ENCODE data around the gene DDO. TPM values are rescaled to one million over a fixed set of nuclear protein-coding genes. Genes with fewer than 3 reads are reported as not detected.

The DDO gene
- polyA plus RNA-seq, 1 donor from 2014 or later: not detected

DNA sequence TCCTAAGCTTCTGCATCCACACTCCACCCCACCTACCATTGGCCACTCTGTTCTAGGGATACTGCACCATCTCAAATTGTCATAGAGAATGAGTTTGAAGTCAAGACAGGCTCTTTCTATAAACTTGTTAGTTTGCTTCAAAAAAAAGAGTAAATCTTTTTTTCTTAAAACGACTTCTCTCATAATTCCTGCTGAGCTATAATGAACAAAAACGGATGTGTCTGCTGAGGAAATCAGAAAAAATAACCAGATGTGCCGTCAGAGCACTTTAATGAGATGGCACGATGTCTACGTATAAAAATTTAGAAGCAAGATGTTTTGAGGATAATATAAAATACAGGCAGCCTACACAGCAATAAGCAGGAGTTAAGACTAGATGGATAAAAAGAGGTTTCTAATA is 24.0 kb upstream of the DDO start:
- H3K9ac ChIP-seq (ENCODE audit: low read length): no peak overlapping the region
- H3K4me2 ChIP-seq (ENCODE audit: low read length): no peak overlapping the region
- H3K4me3 ChIP-seq (ENCODE audit: low read length): no peak overlapping the region
- no peaks in the 10 kb centered on the region for H3K36me3 ChIP-seq (ENCODE audit: insufficient read depth, low read length)
- TF ChIP-seq RAD21 (conservative IDR thresholded peaks at IDR 0.05): no peak
- no peak for TF ChIP-seq POLR2AphosphoS5 (IDR thresholded peaks at IDR 0.05)
- TF ChIP-seq TAF1 (IDR thresholded peaks at IDR 0.05; ENCODE audit: low read depth): no peak
- TF ChIP-seq, protein P1, sequence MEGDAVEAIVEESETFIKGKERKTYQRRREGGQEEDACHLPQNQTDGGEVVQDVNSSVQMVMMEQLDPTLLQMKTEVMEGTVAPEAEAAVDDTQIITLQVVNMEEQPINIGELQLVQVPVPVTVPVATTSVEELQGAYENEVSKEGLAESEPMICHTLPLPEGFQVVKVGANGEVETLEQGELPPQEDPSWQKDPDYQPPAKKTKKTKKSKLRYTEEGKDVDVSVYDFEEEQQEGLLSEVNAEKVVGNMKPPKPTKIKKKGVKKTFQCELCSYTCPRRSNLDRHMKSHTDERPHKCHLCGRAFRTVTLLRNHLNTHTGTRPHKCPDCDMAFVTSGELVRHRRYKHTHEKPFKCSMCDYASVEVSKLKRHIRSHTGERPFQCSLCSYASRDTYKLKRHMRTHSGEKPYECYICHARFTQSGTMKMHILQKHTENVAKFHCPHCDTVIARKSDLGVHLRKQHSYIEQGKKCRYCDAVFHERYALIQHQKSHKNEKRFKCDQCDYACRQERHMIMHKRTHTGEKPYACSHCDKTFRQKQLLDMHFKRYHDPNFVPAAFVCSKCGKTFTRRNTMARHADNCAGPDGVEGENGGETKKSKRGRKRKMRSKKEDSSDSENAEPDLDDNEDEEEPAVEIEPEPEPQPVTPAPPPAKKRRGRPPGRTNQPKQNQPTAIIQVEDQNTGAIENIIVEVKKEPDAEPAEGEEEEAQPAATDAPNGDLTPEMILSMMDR (IDR thresholded peaks at IDR 0.05; ENCODE audit: poor library complexity, severe bottlenecking): no peak
- no peaks in the 10 kb centered on the region for H4K20me1 ChIP-seq (ENCODE audit: insufficient read depth)
- no peaks in the 10 kb centered on the region for H3K27me3 ChIP-seq (ENCODE audit: insufficient read depth, low read depth, low read length)
- H2AFZ ChIP-seq (ENCODE audit: low read depth, low read length): no peak overlapping the region
- H3K9me3 ChIP-seq (ENCODE audit: low read length): no peaks in the 10 kb centered on the region
- H3K79me2 ChIP-seq (replicated peaks; ENCODE audit: insufficient read depth, low read length): no peaks in the 10 kb centered on the region
- H3K27ac ChIP-seq (ENCODE audit: low read length): no peak overlapping the region
- H3F3A ChIP-seq (ENCODE audit: insufficient read depth, low read length, poor library complexity, severe bottlenecking): no peaks in the 10 kb centered on the region
- no peaks in the 10 kb centered on the region for H3K9me2 ChIP-seq (ENCODE audit: insufficient read depth, low read length)

DNA sequence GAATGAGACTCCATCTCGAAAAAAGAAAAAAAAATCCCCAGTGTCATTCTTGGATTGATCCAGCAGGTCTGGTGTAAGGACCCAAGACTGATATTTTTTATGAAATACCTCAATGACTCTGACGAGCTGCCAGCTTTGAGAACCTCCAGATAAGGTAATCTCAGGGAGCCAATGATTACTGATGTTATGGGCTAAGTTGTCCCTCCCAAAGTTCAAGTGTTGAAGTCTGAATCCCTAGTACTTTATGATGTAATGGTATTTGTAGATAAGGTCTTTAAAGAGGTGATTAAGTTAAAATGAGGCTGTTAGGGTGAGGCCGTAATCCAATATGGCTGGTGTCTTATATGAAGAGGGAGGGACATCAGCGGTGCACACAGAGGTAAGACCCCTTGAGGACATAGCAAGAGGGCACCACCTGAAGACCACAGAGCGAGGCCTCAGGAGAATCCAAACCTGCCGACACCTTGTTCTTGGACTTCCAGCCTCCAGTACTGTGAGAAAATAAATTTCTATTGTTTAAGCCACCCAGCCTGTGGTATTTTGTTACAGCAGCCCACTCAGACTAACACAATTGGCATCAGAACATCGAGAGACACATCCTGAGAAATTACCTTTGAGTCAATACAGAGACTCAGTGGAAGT is 19.7 kb upstream of the DDO start:
- Histone ChIP-seq H3K79me2 (replicated peaks; ENCODE audit: insufficient read depth, low read length) (no peaks in the 10 kb centered on the region), H3K36me3 (ENCODE audit: insufficient read depth, low read length) (no peaks in the 10 kb centered on the region), H2AFZ (ENCODE audit: low read depth, low read length) (no peak overlapping the region), H3K9me2 (ENCODE audit: insufficient read depth, low read length) (no peaks in the 10 kb centered on the region), H3K9ac (ENCODE audit: low read length) (no peak overlapping the region), H3K27me3 (ENCODE audit: insufficient read depth, low read depth, low read length) (no peaks in the 10 kb centered on the region), H3K4me2 (ENCODE audit: low read length) (no peak overlapping the region), H3F3A (ENCODE audit: insufficient read depth, low read length, poor library complexity, severe bottlenecking) (no peaks in the 10 kb centered on the region), H4K20me1 (ENCODE audit: insufficient read depth) (no peaks in the 10 kb centered on the region), H3K9me3 (ENCODE audit: low read length) (no peaks in the 10 kb centered on the region), H3K27ac (ENCODE audit: low read length) (no peak overlapping the region), H3K4me3 (ENCODE audit: low read length) (no peak overlapping the region)
- TF ChIP-seq TAF1 (IDR thresholded peaks at IDR 0.05; ENCODE audit: low read depth) (no peak), SMC3 (conservative IDR thresholded peaks at IDR 0.05; ENCODE audit: poor library complexity) (no peak), POLR2AphosphoS5 (IDR thresholded peaks at IDR 0.05) (no peak), RAD21 (conservative IDR thresholded peaks at IDR 0.05) (no peak), MXI1 (conservative IDR thresholded peaks at IDR 0.05; ENCODE audit: poor library complexity, severe bottlenecking) (no peak), EP300 (conservative IDR thresholded peaks at IDR 0.05; ENCODE audit: poor library complexity, severe bottlenecking) (no peak), EZH2 (IDR thresholded peaks at IDR 0.05; ENCODE audit: borderline replicate concordance, insufficient read depth, low read length, poor library complexity, severe bottlenecking) (no peak)
- TF ChIP-seq, protein P1 (IDR thresholded peaks at IDR 0.05; ENCODE audit: poor library complexity, severe bottlenecking): no peak
- TF ChIP-seq, protein P2, sequence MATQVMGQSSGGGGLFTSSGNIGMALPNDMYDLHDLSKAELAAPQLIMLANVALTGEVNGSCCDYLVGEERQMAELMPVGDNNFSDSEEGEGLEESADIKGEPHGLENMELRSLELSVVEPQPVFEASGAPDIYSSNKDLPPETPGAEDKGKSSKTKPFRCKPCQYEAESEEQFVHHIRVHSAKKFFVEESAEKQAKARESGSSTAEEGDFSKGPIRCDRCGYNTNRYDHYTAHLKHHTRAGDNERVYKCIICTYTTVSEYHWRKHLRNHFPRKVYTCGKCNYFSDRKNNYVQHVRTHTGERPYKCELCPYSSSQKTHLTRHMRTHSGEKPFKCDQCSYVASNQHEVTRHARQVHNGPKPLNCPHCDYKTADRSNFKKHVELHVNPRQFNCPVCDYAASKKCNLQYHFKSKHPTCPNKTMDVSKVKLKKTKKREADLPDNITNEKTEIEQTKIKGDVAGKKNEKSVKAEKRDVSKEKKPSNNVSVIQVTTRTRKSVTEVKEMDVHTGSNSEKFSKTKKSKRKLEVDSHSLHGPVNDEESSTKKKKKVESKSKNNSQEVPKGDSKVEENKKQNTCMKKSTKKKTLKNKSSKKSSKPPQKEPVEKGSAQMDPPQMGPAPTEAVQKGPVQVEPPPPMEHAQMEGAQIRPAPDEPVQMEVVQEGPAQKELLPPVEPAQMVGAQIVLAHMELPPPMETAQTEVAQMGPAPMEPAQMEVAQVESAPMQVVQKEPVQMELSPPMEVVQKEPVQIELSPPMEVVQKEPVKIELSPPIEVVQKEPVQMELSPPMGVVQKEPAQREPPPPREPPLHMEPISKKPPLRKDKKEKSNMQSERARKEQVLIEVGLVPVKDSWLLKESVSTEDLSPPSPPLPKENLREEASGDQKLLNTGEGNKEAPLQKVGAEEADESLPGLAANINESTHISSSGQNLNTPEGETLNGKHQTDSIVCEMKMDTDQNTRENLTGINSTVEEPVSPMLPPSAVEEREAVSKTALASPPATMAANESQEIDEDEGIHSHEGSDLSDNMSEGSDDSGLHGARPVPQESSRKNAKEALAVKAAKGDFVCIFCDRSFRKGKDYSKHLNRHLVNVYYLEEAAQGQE (IDR thresholded peaks at IDR 0.05; ENCODE audit: borderline replicate concordance): no peak

Data from neural cell (in vitro differentiated cells).